ENCODE measurements around the gene STK10.

Gene STK10

DNA sequence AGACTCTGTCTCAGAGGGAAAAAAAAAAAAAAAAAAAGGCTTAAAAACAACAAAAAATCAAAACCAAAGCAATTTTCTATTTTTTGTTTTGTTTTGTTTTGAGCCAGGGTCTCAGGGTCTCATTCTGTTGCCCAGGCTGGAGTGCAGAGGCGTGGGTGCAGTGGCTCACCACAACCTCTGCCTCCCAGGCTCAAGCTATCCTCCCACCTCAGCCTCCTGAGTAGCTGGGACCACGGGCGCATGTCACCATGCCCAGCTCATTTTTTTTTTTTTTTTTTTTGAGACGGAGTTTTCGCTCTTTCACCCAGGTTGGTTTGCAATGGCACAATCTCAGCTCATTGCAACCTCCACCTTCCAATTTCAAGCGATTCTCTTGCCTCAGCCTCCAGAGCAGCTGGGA is 5.7 kb downstream of the STK10 start:
- no peaks in the 10 kb centered on the region for H3K9me3 Mint-ChIP-seq
- no peak overlapping the region for H3K27ac Mint-ChIP-seq
- H3K27me3 Mint-ChIP-seq, result no peaks in the 10 kb centered on the region
- H3K4me1 Mint-ChIP-seq (ENCODE audit: low read depth), result peaks cover 89% of the 10 kb centered on the region
- peaks cover 74% of the 10 kb centered on the region for H3K36me3 Mint-ChIP-seq (ENCODE audit: low read depth)
- H3K4me3 Mint-ChIP-seq, result no peak overlapping the region
- intact Hi-C loops (cut with micrococcal nuclease), result no loop called here

DNA sequence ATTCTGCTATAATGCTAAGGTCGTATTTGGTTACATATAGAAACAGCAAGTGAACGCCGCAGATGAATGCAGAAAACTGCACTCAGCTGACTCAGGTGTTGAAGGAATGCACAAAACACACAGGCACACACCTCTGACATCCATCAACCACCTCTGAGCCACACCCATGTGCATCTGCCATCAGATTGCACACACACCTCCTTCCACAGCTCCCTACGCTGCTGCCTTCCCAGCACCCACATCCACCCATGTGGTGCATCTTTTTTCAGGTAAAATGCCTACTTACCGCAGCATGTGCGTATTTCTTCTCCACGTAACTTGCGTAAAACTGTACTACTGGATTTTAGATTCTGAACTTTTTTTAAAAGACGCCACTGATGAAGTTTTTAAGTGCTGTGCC is 7.1 kb downstream of the STK10 start:
- Mint-ChIP-seq H3K9me3 (no peaks in the 10 kb centered on the region), H3K4me1 (ENCODE audit: low read depth) (peaks cover 94% of the 10 kb centered on the region), H3K4me3 (no peak overlapping the region), H3K36me3 (ENCODE audit: low read depth) (peaks cover 68% of the 10 kb centered on the region), H3K27ac (peak overlapping the region; percentile 76), H3K27me3 (no peaks in the 10 kb centered on the region)
- intact Hi-C loops (cut with micrococcal nuclease), result no loop called here

DNA sequence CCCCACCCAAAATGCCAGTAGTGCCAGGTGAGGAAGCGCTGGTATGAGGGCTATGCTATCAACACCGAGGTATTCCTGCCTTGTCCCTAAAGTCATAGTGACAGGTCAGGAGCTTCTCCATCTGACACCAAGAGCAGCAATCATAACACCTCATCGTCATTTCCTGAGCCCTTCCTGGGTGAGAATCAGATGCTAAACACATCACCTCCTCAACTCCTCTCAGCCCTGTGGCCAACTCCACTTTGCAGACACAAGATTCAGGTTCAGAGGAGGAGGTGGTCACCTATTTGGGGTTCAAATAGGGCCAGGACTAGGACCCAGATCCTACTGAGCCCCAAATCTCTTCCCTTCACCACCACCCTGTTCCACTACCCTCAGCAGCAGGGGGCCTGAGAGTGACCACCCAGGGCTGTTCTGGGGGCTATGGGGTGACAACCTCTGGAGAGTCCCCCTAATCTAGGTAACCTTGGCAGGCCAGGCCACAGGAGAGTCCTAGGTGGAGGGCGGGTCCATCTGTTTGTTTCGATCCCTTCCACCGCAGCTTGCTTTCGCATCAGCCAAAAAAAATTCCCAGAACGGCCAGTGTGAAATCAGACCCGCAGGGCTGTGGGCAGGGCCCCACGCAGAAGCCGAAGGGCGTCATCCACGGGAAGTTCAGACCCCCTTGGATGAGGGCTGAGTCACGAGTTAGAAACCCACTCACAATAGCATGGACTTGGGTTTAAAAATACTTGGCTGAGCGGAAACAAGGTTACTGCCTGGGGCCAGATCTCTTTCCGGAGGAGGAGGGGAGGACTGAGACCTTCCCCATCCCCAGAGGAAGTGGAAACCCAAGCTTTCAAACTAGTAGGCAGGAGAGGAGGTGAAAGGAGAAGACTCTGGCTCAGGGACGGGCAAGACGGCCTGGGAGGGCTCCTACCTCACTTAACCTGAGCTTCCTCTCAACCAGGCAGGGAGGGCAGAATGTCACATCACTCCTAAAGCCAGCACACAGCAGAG is 8.7 kb downstream of the STK10 start:
- H3K27ac Mint-ChIP-seq, result peak overlapping the region; percentile 76
- intact Hi-C loops (cut with micrococcal nuclease), result no loop called here
- peaks cover 52% of the 10 kb centered on the region for H3K36me3 Mint-ChIP-seq (ENCODE audit: low read depth)
- no peaks in the 10 kb centered on the region for H3K9me3 Mint-ChIP-seq
- peaks cover 94% of the 10 kb centered on the region for H3K4me1 Mint-ChIP-seq (ENCODE audit: low read depth)
- peak overlapping the region; percentile 54 for H3K4me3 Mint-ChIP-seq
- H3K27me3 Mint-ChIP-seq, result no peaks in the 10 kb centered on the region

DNA sequence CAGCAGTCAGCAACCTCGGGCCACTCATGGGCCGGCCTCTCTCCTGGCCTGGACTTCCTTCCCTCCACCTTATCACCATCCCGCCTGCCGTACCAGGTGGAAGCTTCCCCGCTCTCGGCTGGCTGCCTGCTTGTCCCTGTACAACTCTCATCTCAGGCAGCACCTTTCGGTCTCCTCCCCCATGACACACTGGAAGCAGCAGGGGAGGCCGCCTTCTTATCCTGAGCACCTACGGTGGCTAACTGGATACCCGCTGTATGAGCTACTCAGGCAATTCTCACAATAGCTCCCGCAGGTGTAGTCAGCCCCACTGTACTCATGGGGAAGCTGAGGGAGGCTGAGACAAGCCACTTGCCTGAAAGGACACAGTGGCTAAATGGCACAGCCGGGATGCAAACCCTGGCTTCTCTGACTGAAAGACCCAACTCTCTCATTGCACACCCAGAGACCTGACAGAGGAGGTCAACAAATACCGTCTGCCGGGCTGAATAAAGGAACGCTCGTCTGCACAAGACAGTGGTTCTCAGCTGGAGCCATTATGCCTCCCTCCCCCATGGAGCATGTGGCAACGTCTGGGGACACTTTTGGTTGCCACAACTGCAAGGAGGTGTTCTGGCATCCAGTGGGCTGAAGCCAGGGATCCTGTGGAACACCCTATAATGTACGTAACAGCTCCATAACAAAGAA is 9.6 kb downstream of the STK10 start:
- Mint-ChIP-seq H3K36me3 (ENCODE audit: low read depth) (peaks cover 52% of the 10 kb centered on the region), H3K27me3 (no peaks in the 10 kb centered on the region)
- intact Hi-C loops (cut with micrococcal nuclease), result no loop called here

DNA sequence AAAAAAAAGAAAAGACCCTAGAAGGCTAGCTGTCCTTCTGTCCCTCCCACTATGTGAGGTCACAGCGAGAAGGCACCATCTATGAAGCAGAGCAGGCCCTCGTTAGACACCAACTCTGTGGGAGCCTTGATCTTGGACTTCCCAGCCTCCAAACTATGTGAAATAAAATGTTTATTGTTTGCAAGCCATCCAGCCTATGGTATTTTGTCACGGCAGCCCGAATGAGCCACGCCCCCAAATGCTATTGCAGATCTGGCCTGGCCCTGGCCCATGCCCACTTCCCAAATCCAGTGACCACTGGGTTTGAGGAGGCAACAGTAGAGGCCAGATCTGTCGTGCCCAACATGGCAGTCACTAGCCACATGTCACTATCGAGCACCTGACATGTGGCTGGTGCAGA is 10.8 kb downstream of the STK10 start:
- peaks cover 98% of the 10 kb centered on the region for H3K4me1 Mint-ChIP-seq (ENCODE audit: low read depth)
- H3K36me3 Mint-ChIP-seq (ENCODE audit: low read depth), result peaks cover 49% of the 10 kb centered on the region
- no peaks in the 10 kb centered on the region for H3K9me3 Mint-ChIP-seq
- H3K27me3 Mint-ChIP-seq, result no peaks in the 10 kb centered on the region
- intact Hi-C loops (cut with micrococcal nuclease), result no loop called here
- peak overlapping the region; percentile 74 for H3K27ac Mint-ChIP-seq
- H3K4me3 Mint-ChIP-seq, result no peak overlapping the region

More for the DNA sequence above, 9.6 kb downstream of the STK10 start:
- H3K4me1 Mint-ChIP-seq (ENCODE audit: low read depth), result peaks cover 98% of the 10 kb centered on the region
- no peaks in the 10 kb centered on the region for H3K9me3 Mint-ChIP-seq
- peak overlapping the region; percentile 76 for H3K27ac Mint-ChIP-seq
- peak overlapping the region; percentile 54 for H3K4me3 Mint-ChIP-seq

DNA sequence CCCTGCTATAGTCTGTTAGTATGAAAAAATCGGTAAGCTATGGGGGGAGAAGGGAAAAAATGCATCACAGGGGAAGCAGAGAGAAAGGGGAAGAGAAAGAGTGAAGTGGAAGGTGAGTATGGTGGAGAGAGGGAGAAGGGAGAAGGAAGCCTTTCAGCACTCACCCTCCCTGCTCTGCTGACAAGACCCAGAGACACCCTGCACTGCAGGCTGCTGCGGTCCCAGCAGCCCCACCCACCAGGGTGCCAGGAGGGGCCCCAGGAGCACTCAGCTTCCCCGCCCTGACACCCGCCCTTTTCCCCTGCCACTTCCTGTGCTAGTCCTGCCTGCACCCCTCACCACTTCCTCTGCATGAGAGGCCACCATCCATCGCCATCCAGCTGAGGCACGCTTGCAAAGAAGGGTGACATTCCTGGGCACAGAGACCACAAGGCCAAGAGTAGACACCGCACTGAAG is 12.7 kb downstream of the STK10 start:
- peak overlapping the region; percentile 74 for H3K27ac Mint-ChIP-seq
- H3K9me3 Mint-ChIP-seq, result no peaks in the 10 kb centered on the region
- H3K4me3 Mint-ChIP-seq, result peak overlapping the region; percentile 77
- H3K27me3 Mint-ChIP-seq, result no peaks in the 10 kb centered on the region
- H3K4me1 Mint-ChIP-seq (ENCODE audit: low read depth), result peaks cover 96% of the 10 kb centered on the region
- intact Hi-C loops (cut with micrococcal nuclease), result no loop called here
- H3K36me3 Mint-ChIP-seq (ENCODE audit: low read depth), result peaks cover 52% of the 10 kb centered on the region

DNA sequence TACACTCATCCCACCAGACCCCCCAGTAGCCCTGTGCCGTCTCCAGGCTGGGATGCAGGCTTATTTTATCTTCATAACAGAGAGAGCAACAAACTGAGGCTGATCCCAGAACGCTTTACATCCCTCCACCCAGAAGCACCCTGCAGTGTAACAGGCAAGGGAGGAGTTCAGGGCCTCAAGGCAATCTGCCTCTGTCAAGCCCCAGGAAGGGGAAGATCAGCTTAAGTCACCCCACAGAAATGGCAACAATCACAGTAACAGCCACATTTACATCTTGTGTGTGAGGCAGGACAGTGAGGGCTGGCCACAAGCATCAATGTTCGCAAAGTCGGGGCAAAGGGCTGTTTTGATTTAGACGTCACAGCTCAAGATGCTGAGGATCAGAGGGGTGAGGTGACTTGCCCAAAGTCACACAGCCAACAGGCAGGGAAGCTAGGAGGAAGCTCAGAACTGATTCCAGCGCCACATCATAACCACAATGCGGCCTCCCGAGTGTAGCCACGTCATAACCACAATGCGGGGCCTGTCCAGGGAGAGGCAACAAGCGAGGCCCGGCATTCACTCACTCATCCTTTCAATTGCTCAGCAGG is 14.4 kb downstream of the STK10 start:
- Mint-ChIP-seq H3K4me1 (ENCODE audit: low read depth) (peaks cover 96% of the 10 kb centered on the region), H3K36me3 (ENCODE audit: low read depth) (peaks cover 68% of the 10 kb centered on the region), H3K27me3 (no peaks in the 10 kb centered on the region), H3K4me3 (peak overlapping the region; percentile 77), H3K27ac (peak overlapping the region; percentile 74), H3K9me3 (no peaks in the 10 kb centered on the region)
- intact Hi-C loops (cut with micrococcal nuclease), result loop anchor here (1.0 kb wide), 1 partner anchor 14 kb away; no protein-coding TSS in a partner anchor

DNA sequence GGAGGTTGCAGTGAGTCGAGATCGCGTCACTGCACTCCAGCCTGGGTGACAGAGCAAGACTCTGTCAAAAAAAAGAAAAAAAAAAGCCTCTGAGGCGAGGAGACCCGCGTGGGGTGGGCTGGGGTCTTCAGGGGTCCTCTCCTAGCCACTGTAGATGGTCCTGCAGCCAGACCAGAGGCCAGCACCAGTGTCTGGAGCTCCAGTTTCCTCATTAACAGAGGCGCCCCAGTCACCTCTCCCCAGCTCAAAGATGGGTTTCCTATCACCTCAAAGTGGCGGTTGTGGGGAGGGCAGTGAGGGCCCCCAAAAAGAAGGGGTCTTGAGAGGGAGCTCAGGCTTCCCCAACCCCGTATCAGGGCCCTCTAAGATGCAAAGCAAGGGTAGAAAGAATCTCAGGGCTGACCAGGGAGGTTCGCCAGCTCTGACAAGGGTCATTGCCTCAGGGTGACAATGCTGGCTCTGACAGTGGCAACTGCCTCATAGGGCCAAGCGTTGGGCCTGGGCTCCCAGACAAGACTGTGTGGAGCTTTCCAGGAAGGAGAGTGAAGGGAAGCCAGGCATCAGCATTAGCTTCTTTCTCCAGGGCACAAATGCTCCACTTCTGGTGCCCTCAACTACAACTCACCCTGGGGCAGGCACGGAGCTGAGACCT is 15.0 kb downstream of the STK10 start:
- intact Hi-C loops (cut with micrococcal nuclease), result no loop called here
- H3K4me3 Mint-ChIP-seq, result peak overlapping the region; percentile 11

DNA sequence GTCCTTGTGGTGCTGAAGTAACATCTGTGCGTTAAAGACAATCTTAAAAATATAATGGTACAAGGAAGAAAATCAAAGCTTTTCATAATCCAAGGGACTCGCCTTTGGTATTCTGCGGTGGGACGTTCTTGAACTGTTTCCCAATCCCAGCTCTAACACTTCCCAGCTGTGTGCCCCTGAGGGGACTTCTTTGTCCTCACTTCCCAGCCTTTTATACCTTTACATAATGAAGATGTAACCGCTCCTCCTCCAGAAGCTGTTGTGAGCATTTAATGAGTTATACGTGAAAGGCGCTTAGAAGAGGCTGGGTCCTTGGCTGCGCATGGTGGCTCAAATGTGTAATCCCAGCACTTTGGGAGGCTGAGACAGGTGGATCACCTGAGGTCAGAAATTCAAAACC is 16.9 kb downstream of the STK10 start:
- peaks cover 79% of the 10 kb centered on the region for H3K36me3 Mint-ChIP-seq (ENCODE audit: low read depth)
- intact Hi-C loops (cut with micrococcal nuclease), result no loop called here
- no peaks in the 10 kb centered on the region for H3K9me3 Mint-ChIP-seq
- no peaks in the 10 kb centered on the region for H3K27me3 Mint-ChIP-seq
- H3K4me3 Mint-ChIP-seq, result no peak overlapping the region
- peaks cover 83% of the 10 kb centered on the region for H3K4me1 Mint-ChIP-seq (ENCODE audit: low read depth)
- no peak overlapping the region for H3K27ac Mint-ChIP-seq

More for the DNA sequence above, 15.0 kb downstream of the STK10 start:
- no peaks in the 10 kb centered on the region for H3K9me3 Mint-ChIP-seq
- peaks cover 96% of the 10 kb centered on the region for H3K4me1 Mint-ChIP-seq (ENCODE audit: low read depth)
- peaks cover 68% of the 10 kb centered on the region for H3K36me3 Mint-ChIP-seq (ENCODE audit: low read depth)
- H3K27me3 Mint-ChIP-seq, result no peaks in the 10 kb centered on the region
- peak overlapping the region; percentile 74 for H3K27ac Mint-ChIP-seq

DNA sequence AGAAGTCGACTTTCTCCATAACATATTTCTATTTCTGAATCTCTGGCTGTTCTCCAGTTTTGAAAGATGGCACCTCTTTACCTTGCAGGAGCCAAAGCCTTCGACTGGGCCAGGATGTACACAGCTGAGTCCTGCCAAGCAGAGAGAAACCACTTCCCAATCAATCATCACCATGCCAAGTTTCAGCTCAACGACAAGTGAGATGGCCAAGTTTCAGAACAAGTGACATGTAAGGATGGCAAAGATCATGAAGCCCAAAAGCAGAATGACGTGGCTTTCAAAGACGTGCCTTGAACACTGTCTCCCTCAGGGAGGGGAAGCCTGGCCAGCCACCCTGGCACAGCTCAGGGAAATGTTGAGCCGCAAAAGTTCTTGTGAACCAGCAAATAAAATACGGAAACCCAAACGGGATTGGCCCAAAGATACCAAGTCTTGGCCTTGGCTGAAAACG is 17.7 kb downstream of the STK10 start:
- Mint-ChIP-seq H3K4me1 (ENCODE audit: low read depth) (peaks cover 77% of the 10 kb centered on the region), H3K27me3 (no peaks in the 10 kb centered on the region), H3K4me3 (no peak overlapping the region), H3K9me3 (no peaks in the 10 kb centered on the region), H3K36me3 (ENCODE audit: low read depth) (peaks cover 86% of the 10 kb centered on the region), H3K27ac (no peak overlapping the region)
- intact Hi-C loops (cut with micrococcal nuclease), result no loop called here

DNA sequence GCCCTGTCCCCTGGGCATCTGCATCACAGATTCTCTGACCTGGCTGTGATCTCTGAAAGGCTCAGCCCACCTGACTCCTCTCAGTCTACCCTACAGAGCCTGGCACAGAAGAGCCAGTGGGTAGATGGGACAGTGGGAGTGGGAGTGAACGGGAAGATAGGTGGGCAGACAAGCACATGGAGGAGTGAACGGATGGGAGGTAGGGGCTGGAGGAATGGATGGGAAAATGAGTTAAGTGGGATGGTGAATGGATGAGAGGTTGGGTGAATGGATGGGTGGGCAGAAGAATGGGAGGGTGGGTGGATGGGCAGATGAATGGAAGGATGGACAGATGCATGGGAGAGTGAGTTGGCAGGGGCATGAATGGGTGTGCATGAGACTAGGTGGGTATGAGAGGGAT is 18.8 kb downstream of the STK10 start:
- intact Hi-C loops (cut with micrococcal nuclease), result no loop called here
- no peaks in the 10 kb centered on the region for H3K27me3 Mint-ChIP-seq
- H3K9me3 Mint-ChIP-seq, result no peaks in the 10 kb centered on the region
- peaks cover 93% of the 10 kb centered on the region for H3K36me3 Mint-ChIP-seq (ENCODE audit: low read depth)
- H3K4me3 Mint-ChIP-seq, result no peak overlapping the region
- H3K4me1 Mint-ChIP-seq (ENCODE audit: low read depth), result peaks cover 77% of the 10 kb centered on the region
- H3K27ac Mint-ChIP-seq, result peak overlapping the region; percentile 51

DNA sequence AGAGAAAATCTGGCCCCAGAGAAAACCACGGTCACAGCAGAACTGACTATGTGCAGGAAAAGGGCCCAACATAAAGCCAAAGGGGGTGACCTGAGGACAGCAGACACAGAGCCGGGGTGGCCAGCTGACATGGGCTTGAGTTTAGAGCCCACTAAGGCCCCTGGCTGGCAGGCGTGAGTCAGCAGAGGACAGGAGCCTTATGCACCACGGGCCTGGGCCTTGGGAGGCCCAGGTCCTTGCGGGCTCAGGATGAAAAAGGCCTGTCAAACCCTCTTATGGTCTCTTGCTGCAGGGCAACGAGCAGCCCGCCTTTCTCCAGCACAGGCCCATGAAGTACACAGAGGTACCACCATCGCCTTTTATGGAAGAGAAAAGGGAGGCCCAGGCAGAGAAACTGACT is 19.7 kb downstream of the STK10 start:
- intact Hi-C loops (cut with micrococcal nuclease), result no loop called here
- peaks cover 73% of the 10 kb centered on the region for H3K4me1 Mint-ChIP-seq (ENCODE audit: low read depth)
- H3K27ac Mint-ChIP-seq, result no peak overlapping the region
- no peaks in the 10 kb centered on the region for H3K9me3 Mint-ChIP-seq
- no peaks in the 10 kb centered on the region for H3K27me3 Mint-ChIP-seq
- no peak overlapping the region for H3K4me3 Mint-ChIP-seq
- peaks cover 84% of the 10 kb centered on the region for H3K36me3 Mint-ChIP-seq (ENCODE audit: low read depth)

DNA sequence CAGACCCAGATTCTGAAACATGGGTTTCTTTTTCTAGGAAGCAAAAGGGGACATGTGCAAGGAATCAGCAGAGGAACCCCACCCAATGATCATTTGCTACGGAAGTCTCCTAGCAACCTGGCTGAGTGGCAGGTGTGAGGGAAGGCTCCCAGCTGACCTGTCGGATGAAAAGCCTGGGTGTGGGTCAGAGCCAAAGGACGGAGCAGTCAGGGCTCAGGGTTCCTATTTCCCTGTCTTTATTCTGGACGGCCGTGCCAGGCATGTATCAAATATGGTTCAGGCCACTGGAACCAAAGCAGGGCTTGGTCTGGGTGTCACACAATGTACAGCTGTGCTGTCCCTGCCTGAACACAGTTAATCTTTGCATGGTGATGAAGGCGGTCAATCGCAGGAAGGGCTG is 20.1 kb downstream of the STK10 start:
- H3K9me3 Mint-ChIP-seq, result no peaks in the 10 kb centered on the region
- H3K4me3 Mint-ChIP-seq, result no peak overlapping the region
- no peaks in the 10 kb centered on the region for H3K27me3 Mint-ChIP-seq
- intact Hi-C loops (cut with micrococcal nuclease), result no loop called here
- H3K4me1 Mint-ChIP-seq (ENCODE audit: low read depth), result peaks cover 73% of the 10 kb centered on the region
- H3K27ac Mint-ChIP-seq, result no peak overlapping the region
- H3K36me3 Mint-ChIP-seq (ENCODE audit: low read depth), result peaks cover 84% of the 10 kb centered on the region
